Pancreas (tissue), 10 donors: Measurements from ENCODE around the gene MPHOSPH8. TPM values are rescaled to one million over a fixed set of nuclear protein-coding genes. Genes with fewer than 3 reads are reported as not detected.

Experiments used
- ATAC-seq, 4 donors: fragments of 200-7000 bp; cut with Tn5 transposase; one replicate each; pipeline versions ENCODE4 v1.8.0 to v1.9.1; 2020; ENCODE audit warnings: mild to moderate bottlenecking in 4 of 4, moderate library complexity in 4 of 4
- DNase-seq, 6 donors: peaks; one replicate each; pipeline ENCODE4 v3.0.0-alpha.2; 2020
- FAIRE-seq: peaks from 2 replicates; lab custom pipeline; 2012; peaks lifted over from hg19 to GRCh38; lab: Jason Lieb, UNC
- H3K27ac ChIP-seq, 4 donors: fragments of 200-600 bp; sonication (generic); 1 replicate in 3 of 4; 2 replicates in 1 of 4; pipeline versions ENCODE4 v1.5.0 to v1.8.0; 2020
- H3K27me3 ChIP-seq, 4 donors: fragments of 200-600 bp; one replicate each; pipeline ENCODE4 v1.8.0; 2021
- H3K36me3 ChIP-seq, 3 donors: fragments of 200-600 bp; sonication (generic) in 1 of 3; one replicate each; pipeline versions ENCODE4 v1.5.0 to v1.8.0; 2020 to 2021
- H3K4me1 ChIP-seq, 3 donors: fragments of 200-600 bp; one replicate each; pipeline ENCODE4 v1.8.0; 2021
- H3K4me3 ChIP-seq, 4 donors: fragments of 200-600 bp; sonication (generic) in 2 of 4; one replicate each; pipeline versions ENCODE4 v1.5.0 to v1.8.0; 2020 to 2021
- H3K9me3 ChIP-seq, 4 donors: fragments of 200-600 bp; one replicate each; pipeline ENCODE4 v1.8.0; 2021
- CTCF ChIP-seq, 4 donors: fragments of 200-600 bp; sonication (generic) in 3 of 4; IDR thresholded peaks; one replicate each; pipeline versions ENCODE4 v1.5.0 to v1.8.0; 2021; ENCODE audit warnings: antibody characterized with exemption in 4 of 4
- WGBS, 2 donors: extraction: QIAGEN DNeasy Blood & Tissue Kit; methylation state at CpG; one replicate each; pipeline ENCODE4 v1.1.7; 2013; 5-methylcytosine and 5-hydroxymethylcytosine counted together
- intact Hi-C, 3 donors: fragments of 100-400 bp; cut with DNase I; formaldehyde crosslinking; loops; one replicate each; pipeline versions ENCODE4 v1.11.1 to v1.14.2; 2022
- polyA plus RNA-seq, 2 donors: library from polyadenylated mRNA; stranded (reverse); fragments of 200-250 nt; gene quantifications; one replicate each; pipeline ENCODE4 v1.2.3, GENCODE V29; 2013
- total RNA-seq, 6 donors: library from RNA; stranded (reverse); fragmentation: NEBNext Ultra II Directional in 4 of 6; extraction: Animal tissue kit (Norgen Biotek cat#: 25700) in 4 of 6; gene quantifications; one replicate each; pipeline versions ENCODE4 v1.2.1 to v1.2.4, GENCODE V29; 2021 to 2023
- donor health status: healthy with polysubstance abuse.
- donor health status: DM: no; HTN: no; CAD: no; lungs with moderate emphysema.
- donor health status: DM: no; HTN: no; CAD: no.
- donor health status: control.
- donor health status: control.
- donor health status: Bipolar disorder and iron deficiency.
- donor health status: DM: yes; HTN: yes; CAD: no.
- donor health status: DM: no; HTN: no; CAD: no.
- donor health status: DM: no; HTN: no; CAD: no.
- donor health status: DM: yes; HTN: yes; CAD: no.

MPHOSPH8 gene
- total and polyA plus RNA-seq, 8 donors = 12.4 to 26.3 (median 15.7) TPM

- intact Hi-C loops = no loop called here
- Histone ChIP-seq H3K27me3 (peaks cover 0 to 6% (median 0%) of the 10 kb centered on the region in 4 donors), H3K27ac (no peak overlapping the region), H3K4me1 (no peaks in the 10 kb centered on the region), H3K36me3 (no peaks in the 10 kb centered on the region), H3K4me3 (no peak overlapping the region), H3K9me3 (no peaks in the 10 kb centered on the region)
- no peak for TF ChIP-seq CTCF (IDR thresholded peaks at IDR 0.05)
- ATAC-seq = no peak
- FAIRE-seq = no peak
- 66 to 71% methylated on average over 5 of the region's 5 CpGs for WGBS, 2 donors
- DNase-seq = no peak
These were observed 35.9 kb upstream of the MPHOSPH8 start for GRCh38 chr13:19597523-19597922.

GRCh38 chr13:19601749-19602725 is 31.4 kb upstream of the MPHOSPH8 start:
- ATAC-seq (peak; percentile 86 to 91 (median 87)), FAIRE-seq (no peak), DNase-seq (peak; percentile 17 to 84 (median 54))
- no peaks in the 10 kb centered on the region for H3K4me1 ChIP-seq
- no peaks in the 10 kb centered on the region for H3K9me3 ChIP-seq
- TF ChIP-seq CTCF (IDR thresholded peaks at IDR 0.05) = peak in 1 of 4 donors; percentile 14
- intact Hi-C loops = no loop called here
- no peak overlapping the region for H3K27ac ChIP-seq
- 1% methylated on average over 65 to 108 of the region's 108 CpGs for WGBS, 2 donors
- peak overlapping the region; percentile 43 to 83 (median 58) for H3K4me3 ChIP-seq
- no peaks in the 10 kb centered on the region for H3K36me3 ChIP-seq
- H3K27me3 ChIP-seq = peaks cover 0 to 6% (median 0%) of the 10 kb centered on the region in 4 donors

GRCh38 chr13:19604306-19604705 is 29.2 kb upstream of the MPHOSPH8 start:
- Histone ChIP-seq H3K4me3 (no peak overlapping the region), H3K27me3 (no peaks in the 10 kb centered on the region), H3K27ac (no peak overlapping the region), H3K4me1 (no peaks in the 10 kb centered on the region), H3K9me3 (no peaks in the 10 kb centered on the region), H3K36me3 (no peaks in the 10 kb centered on the region)
- intact Hi-C loops = no loop called here
- DNase-seq = no peak
- no peak for ATAC-seq
- WGBS, 2 donors = 76 to 82% methylated on average over 6 of the region's 6 CpGs
- no peak for FAIRE-seq
- TF ChIP-seq CTCF (IDR thresholded peaks at IDR 0.05) = no peak

- no peak for FAIRE-seq
- Histone ChIP-seq H3K9me3 (no peaks in the 10 kb centered on the region), H3K4me3 (no peak overlapping the region), H3K36me3 (no peaks in the 10 kb centered on the region), H3K27me3 (no peaks in the 10 kb centered on the region), H3K27ac (no peak overlapping the region), H3K4me1 (no peaks in the 10 kb centered on the region)
- intact Hi-C loops = no loop called here
- DNase-seq = no peak
- TF ChIP-seq CTCF (IDR thresholded peaks at IDR 0.05) = no peak
- 94 to 96% methylated on average over 7 of the region's 7 CpGs for WGBS, 2 donors
- no peak for ATAC-seq
These were observed 28.1 kb upstream of the MPHOSPH8 start for GRCh38 chr13:19605161-19605955.
